ENCODE data around the gene DCBLD2. TPM values are rescaled to one million over a fixed set of nuclear protein-coding genes. Genes with fewer than 3 reads are reported as not detected.

DCBLD2 gene
- total RNA-seq, 1 experiment from 2014 or later = 48.0 TPM

- Histone ChIP-seq H2BK20ac (ENCODE audit: low read depth, low read length, poor library complexity, severe bottlenecking) (no peak within 1 kb of the TSS), H3K27me3 (ENCODE audit: insufficient read depth, low read length) (no peaks in the 10 kb centered on the region), H2BK15ac (ENCODE audit: low read depth, low read length) (no peak within 1 kb of the TSS), H2BK120ac (ENCODE audit: low read depth, low read length, poor library complexity, severe bottlenecking) (no peak within 1 kb of the TSS), H3K27ac (ENCODE audit: insufficient read length, low read depth, low read length) (no peak within 1 kb of the TSS), H3K4me2 (ENCODE audit: insufficient read depth, insufficient read length, low read length) (no peak within 1 kb of the TSS), H3K56ac (ENCODE audit: insufficient read length, low read depth, low read length) (no peak within 1 kb of the TSS), H4K8ac (replicated peaks; ENCODE audit: insufficient read length, low read depth, low read length) (no peak within 1 kb of the TSS), H4K20me1 (ENCODE audit: control insufficient read depth, insufficient read depth, insufficient read length) (no peaks in the 10 kb centered on the region), H3K79me1 (ENCODE audit: insufficient read depth, low read depth, low read length, poor library complexity, severe bottlenecking) (no peaks in the 10 kb centered on the region), H3T11ph (ENCODE audit: low read length) (no peak within 1 kb of the TSS), H3K23me2 (ENCODE audit: insufficient read length, low read depth, low read length, poor library complexity, severe bottlenecking) (no peaks in the 10 kb centered on the region), H4K5ac (ENCODE audit: insufficient read length, low read depth, low read length) (no peak within 1 kb of the TSS), H2AFZ (ENCODE audit: low read length) (no peak within 1 kb of the TSS), H3K4ac (ENCODE audit: low read depth, low read length) (no peak within 1 kb of the TSS), H3K9ac (ENCODE audit: extremely low read depth, insufficient read length, low read length) (no peak within 1 kb of the TSS), H2AK5ac (ENCODE audit: insufficient read length, low read length) (no peak within 1 kb of the TSS), H3K14ac (ENCODE audit: insufficient read depth, low read length) (no peak within 1 kb of the TSS), H2BK12ac (ENCODE audit: insufficient read length, low read depth, low read length) (no peak within 1 kb of the TSS), H4K91ac (ENCODE audit: insufficient read length, low read depth, low read length) (no peak within 1 kb of the TSS), H3K23ac (ENCODE audit: insufficient read length, low read depth, low read length) (no peak within 1 kb of the TSS), H2BK5ac (ENCODE audit: insufficient read length, low read length) (no peak within 1 kb of the TSS), H3K79me2 (ENCODE audit: insufficient read depth, low read length) (no peaks in the 10 kb centered on the region), H3K9me3 (ENCODE audit: control insufficient read depth, low read depth, low read length) (no peaks in the 10 kb centered on the region), H3K18ac (ENCODE audit: insufficient read length, low read depth, low read length) (no peak within 1 kb of the TSS), H3K4me1 (ENCODE audit: insufficient read depth, low read length) (no peaks in the 10 kb centered on the region)
- no CpG with 5 or more reads among the region's 1 CpG for WGBS (ENCODE audit: extremely low coverage, insufficient read length, low lambda C conversion rate)
- Mint-ChIP-seq H3K27ac (peak within 1 kb of the TSS; percentile 19 to 60 (median 37); a peak in 3 of 7 replicates), H3K4me1 (peaks cover 22 to 44% of the 10 kb centered on the region in 2 experiments), H3K36me3 (ENCODE audit: insufficient read depth in 1 of 3, low read depth in 3 of 3) (no peaks in the 10 kb centered on the region), H3K4me3 (no peak within 1 kb of the TSS), H3K27me3 (ENCODE audit: low read depth) (no peaks in the 10 kb centered on the region), H3K9me3 (no peaks in the 10 kb centered on the region)
- no peak for DNase-seq
- no peak for TF ChIP-seq CTCF (conservative IDR thresholded peaks at IDR 0.05)
These were observed 138.4 kb downstream of the DCBLD2 start, which contains the start of gene ST3GAL6 for GRCh38 chr3:98763076-98763475. Gene ST3GAL6 (plus strand): TSS chr3:98763340. CDS start chr3:98768441, 5,101 bp downstream.
